Gastrocnemius medialis (tissue), 4 donors: ENCODE measurements around the gene PER3. TPM values are rescaled to one million over a fixed set of nuclear protein-coding genes. Genes with fewer than 3 reads are reported as not detected.
A peak's percentile ranks its signal among the peaks of the same experiment; 100 is the strongest.

Experiments
- ATAC-seq, 2 donors: fragments of 150-250 bp; one replicate each; pipeline ENCODE4 v1.9.1; 2016
- DNase-seq, 2 donors: peaks; one replicate each; pipeline ENCODE4 v3.0.0-alpha.2; 2019
- H3K27ac ChIP-seq, 4 donors: fragments of 200-600 bp; sonication (generic); 1 replicate in 1 of 4; 2 replicates in 3 of 4; pipeline ENCODE4 v1.5.1; 2016 to 2018; ENCODE audit warnings: mild to moderate bottlenecking in 2 of 4, moderate library complexity in 1 of 4
- H3K27me3 ChIP-seq, 3 donors: fragments of 200-600 bp; sonication (generic) in 2 of 3; 1 replicate in 1 of 3; 2 replicates in 2 of 3; pipeline versions ENCODE4 v1.5.1 to v1.6.0; 2016 to 2019; ENCODE audit warnings: mild to moderate bottlenecking in 1 of 3, moderate library complexity in 1 of 3
- H3K36me3 ChIP-seq, 2 donors: fragments of 200-600 bp; sonication (generic) in 1 of 2; one replicate each; pipeline ENCODE4 v1.5.1; 2017 to 2018
- H3K4me1 ChIP-seq, 2 donors: fragments of 200-600 bp; sonication (generic) in 1 of 2; one replicate each; pipeline ENCODE4 v1.5.1; 2016 to 2017; ENCODE audit warnings: mild to moderate bottlenecking in 2 of 2
- H3K4me3 ChIP-seq, 4 donors: fragments of 200-600 bp; sonication (generic) in 3 of 4; 1 replicate in 1 of 4; 2 replicates in 3 of 4; pipeline ENCODE4 v1.5.1; 2016 to 2019; ENCODE audit warnings: mild to moderate bottlenecking in 2 of 4
- H3K9me3 ChIP-seq, 3 donors: fragments of 200-600 bp; sonication (generic) in 2 of 3; 1 replicate in 1 of 3; 2 replicates in 2 of 3; pipeline ENCODE4 v1.5.1; 2016 to 2019
- CTCF ChIP-seq, 5 experiments: fragments of 450-650 bp in 3 of 5; fragments of 200-600 bp in 2 of 5; sonication (generic) in 2 of 5; IDR thresholded peaks in 4 of 5; conservative IDR thresholded peaks in 1 of 5; 1 replicate in 4 of 5; 2 replicates in 1 of 5; pipeline ENCODE4 v1.5.1; 2016 to 2019; ENCODE audit warnings: antibody characterized with exemption in 5 of 5, mild to moderate bottlenecking in 3 of 5, moderate library complexity in 3 of 5
- POLR2A ChIP-seq, 2 donors: fragments of 450-650 bp; IDR thresholded peaks; one replicate each; pipeline ENCODE4 v1.6.1; 2017; ENCODE audit warnings: antibody characterized with exemption in 2 of 2, mild to moderate bottlenecking in 2 of 2, moderate library complexity in 2 of 2
- in situ Hi-C, 4 donors: fragments of 200-750 bp; cut with MboI; loops; one replicate each; pipeline versions ENCODE4 v1.15.0 to v1.8.0; 2017; ENCODE audit warnings: low sequenced_read_pairs in 4 of 4
- intact Hi-C: fragments of 100-400 bp; cut with DNase I; formaldehyde crosslinking; loops from one replicate; pipeline ENCODE4 v1.15.1; 2023; ENCODE audit warnings: low total_unique reads
- total RNA-seq, 4 donors: library from RNA; depleted of rRNA; stranded (reverse); fragments of >200 nt; gene quantifications; one replicate each; pipeline versions ENCODE4 v1.1.0 to v1.2.3, GENCODE V29; 2016

PER3 gene
- total RNA-seq, 4 donors from 2014 or later: 3.7 to 7.1 (median 5.5) TPM

GRCh38 chr1:7811476-7811875, 27.4 kb downstream of the PER3 start:
- Histone ChIP-seq H3K27me3 (no peaks in the 10 kb centered on the region), H3K27ac (peak overlapping the region in 1 of 4 donors; percentile 19), H3K9me3 (no peaks in the 10 kb centered on the region), H3K4me1 (no peaks in the 10 kb centered on the region), H3K4me3 (no peak overlapping the region), H3K36me3 (peaks cover 5 to 61% of the 10 kb centered on the region in 2 donors)
- ATAC-seq: no peak
- no peak for DNase-seq
- intact Hi-C loops: no loop called here
- in situ Hi-C loops: no loop called here
- TF ChIP-seq POLR2A (IDR thresholded peaks at IDR 0.05) (no peak), CTCF (IDR thresholded peaks at IDR 0.05 in 4 of 5, conservative IDR thresholded peaks at IDR 0.05 in 1 of 5) (no peak)

GRCh38 chr1:7813677-7814373, 29.7 kb downstream of the PER3 start:
- intact Hi-C loops: no loop called here
- no peaks in the 10 kb centered on the region for H3K9me3 ChIP-seq
- no peak overlapping the region for H3K4me3 ChIP-seq
- DNase-seq (no peak), ATAC-seq (no peak)
- no peak for TF ChIP-seq POLR2A (IDR thresholded peaks at IDR 0.05)
- TF ChIP-seq CTCF (IDR thresholded peaks at IDR 0.05 in 4 of 5, conservative IDR thresholded peaks at IDR 0.05 in 1 of 5): no peak
- peaks cover 5 to 75% of the 10 kb centered on the region in 2 donors for H3K36me3 ChIP-seq
- no peaks in the 10 kb centered on the region for H3K4me1 ChIP-seq
- no peak overlapping the region for H3K27ac ChIP-seq
- H3K27me3 ChIP-seq: no peaks in the 10 kb centered on the region
- in situ Hi-C loops: no loop called here

- H3K4me3 ChIP-seq: no peak overlapping the region
- in situ Hi-C loops (no loop called here), intact Hi-C loops (no loop called here)
- peaks cover 0 to 88% of the 10 kb centered on the region in 2 donors for H3K36me3 ChIP-seq
- no peaks in the 10 kb centered on the region for H3K27me3 ChIP-seq
- DNase-seq: no peak
- H3K4me1 ChIP-seq: no peaks in the 10 kb centered on the region
- TF ChIP-seq CTCF (IDR thresholded peaks at IDR 0.05 in 4 of 5, conservative IDR thresholded peaks at IDR 0.05 in 1 of 5) (no peak), POLR2A (IDR thresholded peaks at IDR 0.05) (no peak)
- H3K27ac ChIP-seq: no peak overlapping the region
- H3K9me3 ChIP-seq: no peaks in the 10 kb centered on the region
- no peak for ATAC-seq
Observed at GRCh38 chr1:7821282-7821681, 37.2 kb downstream of the PER3 start.

- no peak overlapping the region for H3K27ac ChIP-seq
- H3K4me3 ChIP-seq: no peak overlapping the region
- TF ChIP-seq CTCF (IDR thresholded peaks at IDR 0.05 in 4 of 5, conservative IDR thresholded peaks at IDR 0.05 in 1 of 5) (no peak), POLR2A (IDR thresholded peaks at IDR 0.05) (no peak)
- no peak for DNase-seq
- intact Hi-C loops: no loop called here
- H3K9me3 ChIP-seq: no peaks in the 10 kb centered on the region
- no peak for ATAC-seq
- no peaks in the 10 kb centered on the region for H3K4me1 ChIP-seq
- in situ Hi-C loops: no loop called here
- no peaks in the 10 kb centered on the region for H3K27me3 ChIP-seq
- H3K36me3 ChIP-seq: peaks cover 3 to 86% of the 10 kb centered on the region in 2 donors
Observed at GRCh38 chr1:7824701-7825100, 40.6 kb downstream of the PER3 start.

- intact Hi-C loops (no loop called here), in situ Hi-C loops (no loop called here)
Observed at GRCh38 chr1:7826363-7826762, 42.3 kb downstream of the PER3 start.

More at GRCh38 chr1:7826363-7826762, 42.3 kb downstream of the PER3 start:
- H3K4me1 ChIP-seq: peaks cover 0 to under 1% of the 10 kb centered on the region in 2 donors
- no peaks in the 10 kb centered on the region for H3K9me3 ChIP-seq
- H3K36me3 ChIP-seq: peaks cover 3 to 81% of the 10 kb centered on the region in 2 donors
- no peak overlapping the region for H3K4me3 ChIP-seq
- no peak for ATAC-seq
- no peak for DNase-seq
- no peak overlapping the region for H3K27ac ChIP-seq
- no peak for TF ChIP-seq CTCF (IDR thresholded peaks at IDR 0.05 in 4 of 5, conservative IDR thresholded peaks at IDR 0.05 in 1 of 5)
- TF ChIP-seq POLR2A (IDR thresholded peaks at IDR 0.05): no peak
- H3K27me3 ChIP-seq: no peaks in the 10 kb centered on the region
